ENCODE results near the gene TDRD5.

TDRD5 gene

GRCh38 chr1:179591592-179592580 is at the start of gene TDRD5:
TSS of gene TDRD5 (plus strand) at chr1:179591832. CDS start at chr1:179592616, 784 bp downstream.
- no peak for TF ChIP-seq CTCF (IDR thresholded peaks at IDR 0.05; ENCODE audit: insufficient read depth, low read depth, low read length, missing control alignments)
- no peak for DNase-seq (ENCODE audit: low read depth)
- H3K4me3 ChIP-seq (ENCODE audit: low read depth, low read length), result no peak within 1 kb of the TSS

- no peak overlapping the region for H3K4me3 ChIP-seq (ENCODE audit: low read depth, low read length)
- no peak for TF ChIP-seq CTCF (IDR thresholded peaks at IDR 0.05; ENCODE audit: insufficient read depth, low read depth, low read length, missing control alignments)
- no peak for DNase-seq (ENCODE audit: low read depth)
Measured at GRCh38 chr1:179545321-179545720, 46.3 kb upstream of the TDRD5 start.

GRCh38 chr1:179547021-179547535 is 44.6 kb upstream of the TDRD5 start:
- no peak for TF ChIP-seq CTCF (IDR thresholded peaks at IDR 0.05; ENCODE audit: insufficient read depth, low read depth, low read length, missing control alignments)
- DNase-seq (ENCODE audit: low read depth), result no peak
- H3K4me3 ChIP-seq (ENCODE audit: low read depth, low read length), result no peak overlapping the region

- TF ChIP-seq CTCF (IDR thresholded peaks at IDR 0.05; ENCODE audit: insufficient read depth, low read depth, low read length, missing control alignments), result no peak
- no peak for DNase-seq (ENCODE audit: low read depth)
- no peak overlapping the region for H3K4me3 ChIP-seq (ENCODE audit: low read depth, low read length)
Measured at GRCh38 chr1:179548666-179549367, 42.8 kb upstream of the TDRD5 start.

- DNase-seq (ENCODE audit: low read depth), result no peak
- no peak overlapping the region for H3K4me3 ChIP-seq (ENCODE audit: low read depth, low read length)
- no peak for TF ChIP-seq CTCF (IDR thresholded peaks at IDR 0.05; ENCODE audit: insufficient read depth, low read depth, low read length, missing control alignments)
Measured at GRCh38 chr1:179549368-179549700, 42.3 kb upstream of the TDRD5 start.

GRCh38 chr1:179550746-179551682 is 40.6 kb upstream of the TDRD5 start:
- no peak overlapping the region for H3K4me3 ChIP-seq (ENCODE audit: low read depth, low read length)
- no peak for TF ChIP-seq CTCF (IDR thresholded peaks at IDR 0.05; ENCODE audit: insufficient read depth, low read depth, low read length, missing control alignments)
- peak; percentile 65 for DNase-seq (ENCODE audit: low read depth)

Data from GM12865 (cell line).